Activated CD4-positive, alpha-beta T cell treated with anti-CD3 and anti-CD28 coated beads for 1 hour (primary cell): ENCODE results near the gene BEST3.
"Not testable (repeated sequence)": the region's sequence is repeated elsewhere in the genome, so short reads cannot be mapped to it uniquely, and the experiment has no call there.

ENCODE experiments used
- DNase-seq: peaks from one replicate; pipeline ENCODE4 v3.0.0-alpha.2; 2020

BEST3 gene

DNA sequence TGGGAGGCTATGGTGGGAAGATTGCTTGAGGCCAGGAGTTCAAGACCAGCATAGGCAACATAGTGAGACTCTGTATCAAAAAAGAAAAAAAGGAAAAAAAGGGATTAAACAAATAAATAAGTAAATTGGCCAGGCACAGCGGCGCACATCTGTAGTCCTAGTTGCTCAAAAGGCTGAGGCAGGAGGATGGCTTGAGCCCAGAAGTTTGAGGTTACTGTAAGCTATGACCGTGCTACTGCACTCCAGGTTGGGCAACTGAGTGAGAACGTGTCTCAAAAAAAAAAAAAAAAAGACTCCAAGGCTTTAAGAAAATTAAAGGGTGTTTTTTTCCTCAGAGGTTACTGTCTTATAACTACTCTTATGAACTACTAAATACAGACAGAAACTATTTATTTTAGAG is 11.7 kb downstream of the BEST3 start:
- no peak for DNase-seq

- no peak for DNase-seq
These were observed 12.4 kb downstream of the BEST3 start for GRCh38 chr12:69686731-69687130.

- DNase-seq, result no peak
These were observed 13.3 kb downstream of the BEST3 start for GRCh38 chr12:69685810-69686209.

DNA sequence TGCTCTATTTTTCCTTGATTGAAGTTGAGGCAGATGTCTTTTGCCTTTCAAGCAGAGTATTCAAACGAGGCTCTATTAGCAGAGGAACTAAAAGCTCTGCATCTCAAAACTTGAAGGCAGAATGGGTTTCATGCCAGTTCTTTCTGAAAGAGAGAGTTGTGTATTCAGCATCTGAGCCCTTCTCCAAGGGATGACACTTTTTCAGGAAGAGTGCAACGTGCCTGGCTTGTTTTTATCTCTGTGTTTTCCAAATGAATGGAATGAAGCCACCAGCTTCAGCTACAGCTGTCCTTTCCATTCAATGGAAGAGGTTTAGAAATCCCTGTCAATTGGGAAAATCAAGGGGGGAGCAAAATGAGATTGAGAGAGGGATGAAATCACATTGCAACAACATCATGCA is 14.6 kb downstream of the BEST3 start:
- no peak for DNase-seq

DNA sequence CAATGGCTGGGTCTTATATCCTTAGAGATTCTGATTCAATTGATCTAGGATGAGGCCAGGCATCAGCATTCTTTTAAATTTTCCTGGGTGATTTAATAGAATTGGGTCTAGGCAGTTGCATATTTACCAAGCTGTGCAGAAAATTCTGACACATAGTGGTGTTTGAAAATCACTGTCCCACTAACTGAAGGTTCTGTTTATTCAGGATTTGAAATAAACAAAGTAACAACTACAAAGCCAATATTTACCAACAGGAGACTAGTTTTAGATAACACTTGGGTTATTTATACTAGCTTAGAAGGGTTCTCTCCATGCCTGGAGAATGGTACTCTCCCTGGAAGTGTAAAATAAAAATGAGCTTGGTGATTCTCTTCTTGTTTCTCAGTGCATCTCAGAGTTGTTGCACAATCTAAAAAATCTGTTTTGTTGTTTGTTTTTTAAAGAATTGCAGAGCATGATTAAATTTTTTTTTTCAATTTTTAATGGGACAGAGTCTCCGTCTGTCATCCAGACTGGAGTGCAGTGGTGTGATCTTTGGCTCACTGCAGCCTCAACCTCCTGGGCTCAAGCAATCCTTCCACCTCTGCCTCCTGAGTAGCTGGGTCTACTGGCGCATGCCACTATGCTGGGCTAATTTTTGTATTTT is 16.9 kb downstream of the BEST3 start:
- no peak for DNase-seq

- no peak for DNase-seq
These were observed 20.0 kb downstream of the BEST3 start for GRCh38 chr12:69679119-69679518.

GRCh38 chr12:69676257-69677012 is 22.7 kb downstream of the BEST3 start:
- no peak for DNase-seq

GRCh38 chr12:69672195-69672594 is 26.9 kb downstream of the BEST3 start:
- DNase-seq, result no peak

GRCh38 chr12:69671597-69671996 is 27.5 kb downstream of the BEST3 start:
- no peak for DNase-seq

DNA sequence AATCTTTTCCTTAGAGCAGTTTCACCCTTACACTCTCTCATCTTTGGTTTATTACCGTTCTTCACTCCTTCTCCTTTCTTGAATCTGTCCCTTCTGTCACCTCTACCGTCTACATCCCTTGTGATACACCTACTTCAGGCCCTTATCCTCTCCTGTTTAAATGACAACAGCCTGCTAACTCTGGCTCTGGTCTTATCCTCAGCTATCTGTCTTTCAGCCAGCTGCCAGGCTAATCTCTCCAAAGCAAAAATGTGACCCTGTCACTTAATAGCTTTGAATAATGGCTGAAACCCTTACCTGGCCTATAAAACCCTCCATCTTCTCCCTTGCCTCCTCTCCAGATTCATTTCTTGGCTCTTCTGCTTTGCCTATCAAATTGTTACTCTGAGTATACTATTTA is 32.3 kb downstream of the BEST3 start:
- no peak for DNase-seq

GRCh38 chr12:69664930-69665377 is 34.1 kb downstream of the BEST3 start:
- not testable (repeated sequence) for DNase-seq

GRCh38 chr12:69663726-69664125 is 35.4 kb downstream of the BEST3 start:
- no peak for DNase-seq

DNA sequence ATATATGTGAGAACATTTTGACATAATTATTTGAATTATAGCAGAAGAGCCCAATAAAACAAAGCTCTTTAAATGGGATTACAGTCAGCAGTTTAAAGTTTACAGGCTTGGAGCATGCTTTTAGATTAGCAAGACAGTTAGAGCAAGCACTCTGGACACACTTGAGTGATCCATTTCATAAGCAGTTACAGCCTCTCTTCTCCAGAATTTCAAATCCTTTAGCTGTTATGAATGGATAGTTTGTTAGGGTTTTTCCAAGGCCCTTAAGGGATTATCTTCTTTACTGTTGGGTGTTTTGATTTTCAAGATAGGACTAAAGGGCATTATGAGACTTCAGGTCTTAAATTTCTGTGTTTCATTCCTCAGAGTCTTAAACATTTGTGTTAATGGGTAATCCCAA is 36.3 kb downstream of the BEST3 start:
- no peak for DNase-seq

DNA sequence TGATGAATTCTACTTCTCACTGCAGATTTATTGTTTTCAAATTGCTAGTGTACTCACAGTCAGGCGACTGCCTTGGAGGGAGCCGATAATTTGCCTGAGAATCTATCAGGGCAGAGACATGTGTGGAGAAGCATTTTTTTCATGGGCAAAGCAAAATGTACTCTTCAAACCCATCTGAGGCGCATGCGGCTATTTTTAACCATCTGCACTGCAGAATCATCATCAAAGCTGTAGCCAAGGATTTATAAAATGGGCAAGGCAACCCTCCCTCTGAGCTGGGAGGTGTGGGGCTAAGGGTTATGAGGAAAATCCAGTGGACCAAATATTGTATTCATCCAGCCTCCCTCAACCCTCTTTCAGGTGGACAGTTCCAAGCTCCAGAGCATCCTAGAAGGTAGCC is 37.7 kb downstream of the BEST3 start:
- DNase-seq, result no peak

DNA sequence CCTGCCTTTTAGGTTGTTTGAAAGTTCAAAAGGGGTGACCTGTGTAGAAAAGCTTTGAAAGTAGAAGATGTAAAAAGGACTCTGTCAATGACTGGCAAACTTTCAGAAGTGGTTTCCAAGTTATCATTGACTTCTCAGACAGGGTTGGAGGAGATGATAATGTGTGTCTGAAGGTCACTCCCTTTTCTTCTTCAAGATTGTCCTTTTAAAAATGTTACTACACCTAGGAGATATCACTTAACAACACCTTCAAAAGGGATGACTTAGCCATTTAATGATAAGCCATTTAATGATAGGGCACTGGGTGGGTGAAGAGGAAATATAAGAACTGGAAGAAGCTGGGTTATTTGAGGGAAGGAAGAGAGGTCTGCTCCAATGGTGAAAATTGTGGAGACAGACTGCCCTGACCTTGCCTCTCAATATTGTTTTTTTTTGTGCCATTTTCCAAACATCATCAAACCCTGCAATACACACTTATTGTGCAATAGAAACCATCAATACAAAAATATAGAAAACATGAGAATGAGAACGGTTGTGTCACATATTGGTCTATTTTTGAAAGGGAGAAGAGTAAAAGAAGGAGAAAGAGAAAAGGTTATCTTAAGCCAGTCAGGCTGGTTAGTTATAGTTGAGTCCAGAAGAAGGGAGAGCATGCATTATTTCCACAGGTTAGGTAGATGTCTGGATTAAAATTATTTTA is 38.8 kb downstream of the BEST3 start:
- no peak for DNase-seq

GRCh38 chr12:69658203-69658602 is 40.9 kb downstream of the BEST3 start:
- no peak for DNase-seq

GRCh38 chr12:69657376-69658137 is 41.5 kb downstream of the BEST3 start:
- no peak for DNase-seq

DNA sequence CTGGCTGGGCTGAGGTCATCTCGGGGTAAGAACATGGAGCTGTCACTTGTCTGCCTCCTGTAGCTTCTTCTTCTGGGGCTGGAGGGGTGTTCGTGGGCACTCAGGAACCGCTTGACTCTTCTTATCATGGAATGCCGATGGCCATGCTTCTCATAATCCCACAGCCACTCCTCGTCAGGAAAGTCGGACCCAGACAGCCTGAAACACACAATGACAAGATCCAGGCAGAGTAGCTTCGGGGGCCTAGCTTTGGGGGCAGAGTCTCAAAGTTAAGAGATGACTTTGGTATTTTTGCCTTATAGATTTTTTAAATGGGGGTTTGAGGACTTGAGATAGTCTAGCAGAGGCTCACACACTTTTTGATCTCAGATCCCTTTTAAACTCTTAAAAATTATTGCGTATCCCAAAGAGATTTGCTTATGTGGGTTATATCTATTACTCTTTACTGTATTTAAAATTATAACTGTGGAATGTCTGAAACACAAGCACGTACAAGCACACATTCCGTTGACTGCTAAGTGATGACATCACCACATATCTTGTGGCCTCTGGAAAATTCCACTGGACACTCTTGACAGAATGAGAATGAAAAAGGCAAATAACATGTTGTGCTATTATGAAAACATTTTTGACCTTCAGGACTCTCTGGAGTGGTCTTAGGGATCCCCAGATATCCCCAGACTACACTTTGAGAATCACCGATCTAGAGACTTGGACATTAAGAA is 43.3 kb downstream of the BEST3 start:
- DNase-seq, result no peak

GRCh38 chr12:69653703-69654102 is 45.4 kb downstream of the BEST3 start:
- DNase-seq, result no peak

DNA sequence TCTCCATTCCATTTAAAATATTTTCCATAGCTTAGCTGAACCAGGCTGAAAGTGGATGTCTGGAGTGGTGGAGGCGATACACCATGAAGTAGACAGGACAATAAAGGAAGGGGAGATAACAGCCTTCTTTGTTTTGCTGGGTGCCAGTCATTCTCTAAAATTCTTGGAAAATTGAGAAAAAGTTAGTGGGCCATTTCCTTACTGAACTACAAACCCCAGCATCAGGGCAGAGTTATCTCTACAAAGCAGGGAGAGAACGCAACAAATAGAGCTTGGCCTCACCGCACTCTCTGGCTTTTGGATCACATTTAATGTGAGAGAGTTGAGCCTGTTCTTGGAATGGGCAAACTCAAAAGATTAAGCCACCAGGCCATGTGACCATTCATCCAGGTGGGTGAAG is 47.2 kb downstream of the BEST3 start:
- DNase-seq, result no peak

DNA sequence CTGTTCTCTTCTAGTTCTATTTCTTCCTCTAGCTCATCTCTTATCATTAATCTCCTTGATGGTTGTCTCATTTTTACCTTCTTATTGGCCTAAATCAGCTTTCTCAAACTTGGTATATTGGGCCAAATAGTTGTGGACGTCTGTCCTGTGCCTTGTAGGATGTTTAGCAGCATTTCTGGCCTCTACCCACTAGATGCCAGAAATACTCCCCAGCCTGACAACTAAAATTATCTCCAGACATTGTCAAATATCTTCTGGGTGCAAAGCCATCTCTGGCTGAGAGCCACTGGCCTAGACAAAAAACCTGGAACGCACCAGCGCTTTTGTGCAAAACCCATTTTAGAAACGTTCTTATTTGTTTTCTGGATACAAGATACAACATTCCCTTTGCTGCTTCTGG is 49.6 kb downstream of the BEST3 start:
- DNase-seq, result no peak

DNA sequence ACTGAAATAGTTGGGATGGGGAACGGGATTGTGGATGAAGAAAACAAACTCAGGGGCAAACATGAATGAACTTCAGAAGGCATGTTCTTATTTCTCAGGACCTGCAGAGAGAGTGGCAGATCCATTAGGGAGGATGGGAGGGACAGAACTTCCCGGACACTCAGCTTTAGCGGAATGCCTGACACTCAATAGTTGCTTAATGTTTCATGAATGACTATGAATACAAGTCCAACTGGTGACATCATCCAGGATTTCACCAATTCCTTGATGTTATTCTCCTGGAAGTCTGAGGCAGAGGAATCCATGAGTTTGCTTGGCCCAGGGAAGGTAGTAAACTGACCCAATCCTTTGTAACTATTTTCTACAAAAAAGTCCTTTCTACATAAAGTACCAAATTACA is 50.6 kb downstream of the BEST3 start:
- no peak for DNase-seq

DNA sequence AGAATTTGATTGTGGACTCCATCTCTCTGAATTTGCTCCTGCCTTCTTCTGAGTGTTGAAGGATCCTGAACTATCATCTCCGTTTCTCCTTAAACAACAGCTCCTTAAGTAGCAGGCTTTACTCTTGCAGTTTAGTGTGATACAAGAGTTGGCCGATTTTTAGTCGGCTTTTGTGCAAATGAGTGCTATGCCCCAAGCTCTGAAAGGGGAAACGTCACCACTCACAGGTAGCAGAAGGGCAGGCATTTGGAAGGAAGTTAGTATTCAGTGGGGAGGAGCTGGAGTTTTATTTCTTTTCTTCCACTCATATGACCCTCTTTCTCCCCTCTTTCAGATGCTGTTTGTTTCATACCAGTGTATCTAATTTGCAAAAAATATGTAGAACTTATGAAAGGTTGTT is 51.9 kb downstream of the BEST3 start:
- no peak for DNase-seq
